Heart left ventricle (tissue), 13 donors: ENCODE data around the gene C2orf92.

Experiments used
- POLR2A ChIP-seq, 2 donors: fragments of 450-650 bp; IDR thresholded peaks; one replicate each; pipeline ENCODE4 v1.6.1; 2017; ENCODE audit warnings: antibody characterized with exemption in 2 of 2, mild to moderate bottlenecking in 2 of 2, moderate library complexity in 2 of 2
- TF ChIP-seq, protein P1 (sequence below), 12 donors: fragments of 200-600 bp; sonication (generic) in 4 of 12; IDR thresholded peaks; one replicate each; pipeline versions ENCODE4 v1.5.0 to v1.8.0; 2018 to 2022; ENCODE audit warnings: antibody characterized with exemption in 12 of 12, mild to moderate bottlenecking in 5 of 12
- donor health status: ischemic (EF 13 %, LVEDD 7.1; RV severe dilation, severe dysfunction).
- donor health status: DM: no; HTN: yes; CAD: no.
- donor health status: DM: no; HTN: no; CAD: no.
- donor health status: ischemic (EF 25% LVEDD 6.9; RV normal size, moderate dysfunction).
- donor health status: ischemic (EF 25% LVEDD 5.7; RV mildly dilated, moderate dysfunction).
- donor health status: ischemic (EF 35%, LVEDD 5.7; RV mildly dilated, moderate dysfunction).
- donor health status: nonischemic (EF 11% LVEDD 7.7; RV severe dilation, severe dysfunction).
- donor health status: DM: yes; HTN: yes; CAD: no.
- donor health status: PGD.
- donor health status: ischemic (EF 29% LVEDD 5.4; RV normal size, mild dysfunction).
- donor health status: nonischemic (EF 23%, LVEDD 6.1; RV moderate dilation, normal function).

DNA sequence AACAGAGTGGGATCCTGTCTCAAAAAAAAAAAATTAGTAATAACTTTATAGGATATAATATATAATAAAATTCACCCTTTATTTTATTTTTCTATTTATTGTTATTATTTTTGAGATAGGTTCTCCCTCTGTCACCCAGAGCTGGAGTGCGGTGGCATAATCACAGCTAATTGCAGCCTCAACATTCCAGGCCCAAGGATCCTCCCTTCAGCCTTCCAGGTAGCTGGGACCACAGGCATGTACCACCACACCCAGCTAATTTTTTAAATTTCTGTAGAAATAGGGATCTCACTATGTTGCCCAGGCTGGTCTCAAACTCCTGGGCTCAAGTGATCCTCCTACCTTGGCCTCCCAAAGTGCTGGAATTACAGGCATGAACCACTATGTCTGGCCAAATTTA lies 958 bp downstream of the C2orf92 start:
- TF ChIP-seq, protein P1, sequence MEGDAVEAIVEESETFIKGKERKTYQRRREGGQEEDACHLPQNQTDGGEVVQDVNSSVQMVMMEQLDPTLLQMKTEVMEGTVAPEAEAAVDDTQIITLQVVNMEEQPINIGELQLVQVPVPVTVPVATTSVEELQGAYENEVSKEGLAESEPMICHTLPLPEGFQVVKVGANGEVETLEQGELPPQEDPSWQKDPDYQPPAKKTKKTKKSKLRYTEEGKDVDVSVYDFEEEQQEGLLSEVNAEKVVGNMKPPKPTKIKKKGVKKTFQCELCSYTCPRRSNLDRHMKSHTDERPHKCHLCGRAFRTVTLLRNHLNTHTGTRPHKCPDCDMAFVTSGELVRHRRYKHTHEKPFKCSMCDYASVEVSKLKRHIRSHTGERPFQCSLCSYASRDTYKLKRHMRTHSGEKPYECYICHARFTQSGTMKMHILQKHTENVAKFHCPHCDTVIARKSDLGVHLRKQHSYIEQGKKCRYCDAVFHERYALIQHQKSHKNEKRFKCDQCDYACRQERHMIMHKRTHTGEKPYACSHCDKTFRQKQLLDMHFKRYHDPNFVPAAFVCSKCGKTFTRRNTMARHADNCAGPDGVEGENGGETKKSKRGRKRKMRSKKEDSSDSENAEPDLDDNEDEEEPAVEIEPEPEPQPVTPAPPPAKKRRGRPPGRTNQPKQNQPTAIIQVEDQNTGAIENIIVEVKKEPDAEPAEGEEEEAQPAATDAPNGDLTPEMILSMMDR (IDR thresholded peaks at IDR 0.05), result no peak
- TF ChIP-seq POLR2A (IDR thresholded peaks at IDR 0.05), result no peak
